HG02885 (cell line): Measurements from ENCODE around the gene GNA15.
"Not testable (repeated sequence)": the region's sequence is repeated elsewhere in the genome, so short reads cannot be mapped to it uniquely, and the experiment has no call there.

Experiments used
- ATAC-seq: cut with Tn5 transposase; IDR thresholded peaks from one replicate; pipeline ENCODE4 v1.9.1; 2021; ENCODE audit warnings: mild to moderate bottlenecking; ENCODE audit not compliant: unreplicated experiment, poor library complexity

GNA15 gene

GRCh38 chr19:3163230-3163886 is 27.5 kb downstream of the GNA15 start:
- peak; percentile 40 for ATAC-seq

GRCh38 chr19:3163943-3164342 is 28.1 kb downstream of the GNA15 start:
- ATAC-seq, result no peak

- no peak for ATAC-seq
Observed at GRCh38 chr19:3167533-3168272, 31.9 kb downstream of the GNA15 start.

- no peak for ATAC-seq
Observed at GRCh38 chr19:3171894-3172672, 36.2 kb downstream of the GNA15 start.

GRCh38 chr19:3172673-3173000 is 36.8 kb downstream of the GNA15 start:
- not testable (repeated sequence) for ATAC-seq

GRCh38 chr19:3175781-3176714 is 40.2 kb downstream of the GNA15 start:
- ATAC-seq, result no peak

- ATAC-seq, result no peak
Observed at GRCh38 chr19:3176715-3177501, 41.1 kb downstream of the GNA15 start.

- no peak for ATAC-seq
Observed at GRCh38 chr19:3178377-3178972, 42.6 kb downstream of the GNA15 start, which contains the start of gene S1PR4. S1PR4 (plus strand) TSS chr19:3178769; CDS start chr19:3178793, 24 bp downstream.

GRCh38 chr19:3178973-3179738 is 43.3 kb downstream of the GNA15 start:
- no peak for ATAC-seq

GRCh38 chr19:3179739-3180293 is 44.0 kb downstream of the GNA15 start:
- no peak for ATAC-seq

- no peak for ATAC-seq
Observed at GRCh38 chr19:3183721-3184641, 48.1 kb downstream of the GNA15 start.

GRCh38 chr19:3184847-3185460 is 49.1 kb downstream of the GNA15 start:
- peak; percentile 20 for ATAC-seq

- peak; percentile 79 for ATAC-seq
Observed at GRCh38 chr19:3185461-3186159, 49.8 kb downstream of the GNA15 start, which contains the start of gene NCLN. NCLN (plus strand) TSS chr19:3185930; CDS start chr19:3186031, 101 bp downstream.

- ATAC-seq, result no peak
Observed at GRCh38 chr19:3186160-3186688, 50.4 kb downstream of the GNA15 start.

GRCh38 chr19:3186891-3187661 is 51.2 kb downstream of the GNA15 start:
- no peak for ATAC-seq
